Nephron (organoid): ENCODE results near the gene TXNRD3.
"Not testable (repeated sequence)": the region's sequence is repeated elsewhere in the genome, so short reads cannot be mapped to it uniquely, and the experiment has no call there.

Experiments
- H3K27ac Mint-ChIP-seq, 3 experiments: 2 replicates each; pipeline ENCODE4 v1.8.0; 2020; ENCODE audit warnings: mixed read lengths in 3 of 3, mild to moderate bottlenecking in 2 of 3, moderate library complexity in 1 of 3
- H3K27me3 Mint-ChIP-seq: 2 replicates; pipeline ENCODE4 v1.8.0; 2021; ENCODE audit warnings: low read depth, mild to moderate bottlenecking, moderate library complexity, mixed read lengths
- H3K36me3 Mint-ChIP-seq: 2 replicates; pipeline ENCODE4 v1.8.0; 2020; ENCODE audit warnings: low read depth, mixed read lengths
- H3K4me1 Mint-ChIP-seq: 2 replicates; pipeline ENCODE4 v1.8.0; 2020; ENCODE audit warnings: mixed read lengths
- H3K4me3 Mint-ChIP-seq, 3 experiments: 2 replicates each; pipeline ENCODE4 v1.8.0; 2020; ENCODE audit warnings: mild to moderate bottlenecking in 3 of 3, mixed read lengths in 3 of 3, moderate library complexity in 2 of 3
- H3K9me3 Mint-ChIP-seq: 2 replicates; pipeline ENCODE4 v1.8.0; 2020; ENCODE audit warnings: mixed read lengths
- CTCF ChIP-seq, 3 experiments: fragments of 200-600 bp; sonication (generic); IDR thresholded peaks; one replicate each; pipeline ENCODE4 v1.5.0; 2021; ENCODE audit warnings: antibody characterized with exemption in 3 of 3; ENCODE audit not compliant: unreplicated experiment in 3 of 3

Gene TXNRD3

GRCh38 chr3:126609909-126610308 lies 45.0 kb downstream of the TXNRD3 start:
- no peaks in the 10 kb centered on the region for H3K4me1 Mint-ChIP-seq
- no peak overlapping the region for H3K4me3 Mint-ChIP-seq
- H3K36me3 Mint-ChIP-seq, result peaks cover 36% of the 10 kb centered on the region
- no peak overlapping the region for H3K27ac Mint-ChIP-seq
- TF ChIP-seq CTCF (IDR thresholded peaks at IDR 0.05; ENCODE audit: unreplicated experiment in 3 of 3), result no peak
- no peaks in the 10 kb centered on the region for H3K27me3 Mint-ChIP-seq
- no peaks in the 10 kb centered on the region for H3K9me3 Mint-ChIP-seq

- H3K27ac Mint-ChIP-seq, result no peak overlapping the region
These were observed 47.6 kb downstream of the TXNRD3 start for GRCh38 chr3:126607214-126607908.

GRCh38 chr3:126606001-126606400 lies 48.9 kb downstream of the TXNRD3 start:
- H3K27ac Mint-ChIP-seq, result no peak overlapping the region
- H3K27me3 Mint-ChIP-seq, result no peaks in the 10 kb centered on the region
- H3K4me1 Mint-ChIP-seq, result no peaks in the 10 kb centered on the region
- TF ChIP-seq CTCF (IDR thresholded peaks at IDR 0.05; ENCODE audit: unreplicated experiment in 3 of 3), result no peak
- no peak overlapping the region for H3K4me3 Mint-ChIP-seq
- peaks cover 4% of the 10 kb centered on the region for H3K9me3 Mint-ChIP-seq
- peaks cover 59% of the 10 kb centered on the region for H3K36me3 Mint-ChIP-seq

More at GRCh38 chr3:126607214-126607908, 47.6 kb downstream of the TXNRD3 start:
- no peak for TF ChIP-seq CTCF (IDR thresholded peaks at IDR 0.05; ENCODE audit: unreplicated experiment in 3 of 3)
- H3K9me3 Mint-ChIP-seq, result peaks cover 4% of the 10 kb centered on the region
- H3K27me3 Mint-ChIP-seq, result no peaks in the 10 kb centered on the region
- H3K36me3 Mint-ChIP-seq, result peaks cover 56% of the 10 kb centered on the region
- no peaks in the 10 kb centered on the region for H3K4me1 Mint-ChIP-seq
- H3K4me3 Mint-ChIP-seq, result no peak overlapping the region

- Mint-ChIP-seq H3K4me3 (no peak overlapping the region), H3K4me1 (no peaks in the 10 kb centered on the region), H3K36me3 (peaks cover 52% of the 10 kb centered on the region), H3K27me3 (no peaks in the 10 kb centered on the region), H3K9me3 (peaks cover 4% of the 10 kb centered on the region), H3K27ac (no peak overlapping the region)
- TF ChIP-seq CTCF (IDR thresholded peaks at IDR 0.05; ENCODE audit: unreplicated experiment in 3 of 3), result no peak
These were observed 50.2 kb downstream of the TXNRD3 start for GRCh38 chr3:126604691-126605090.

GRCh38 chr3:126599101-126599500 lies 55.8 kb downstream of the TXNRD3 start:
- TF ChIP-seq CTCF (IDR thresholded peaks at IDR 0.05; ENCODE audit: unreplicated experiment in 3 of 3), result no peak
- peaks cover 34% of the 10 kb centered on the region for H3K36me3 Mint-ChIP-seq
- H3K4me1 Mint-ChIP-seq, result no peaks in the 10 kb centered on the region
- H3K27ac Mint-ChIP-seq, result no peak overlapping the region
- no peaks in the 10 kb centered on the region for H3K27me3 Mint-ChIP-seq
- peaks cover 22% of the 10 kb centered on the region for H3K9me3 Mint-ChIP-seq
- H3K4me3 Mint-ChIP-seq, result no peak overlapping the region

GRCh38 chr3:126595479-126595878 lies 59.4 kb downstream of the TXNRD3 start:
- not testable (repeated sequence) for H3K27ac Mint-ChIP-seq, H3K27me3 Mint-ChIP-seq, H3K4me1 Mint-ChIP-seq, H3K4me3 Mint-ChIP-seq
- peaks cover 26% of the 10 kb centered on the region for H3K36me3 Mint-ChIP-seq
- peaks cover 43% of the 10 kb centered on the region for H3K9me3 Mint-ChIP-seq

- H3K4me3 Mint-ChIP-seq, H3K27me3 Mint-ChIP-seq, H3K4me1 Mint-ChIP-seq, H3K27ac Mint-ChIP-seq: not testable (repeated sequence)
- Mint-ChIP-seq H3K9me3 (peaks cover 59% of the 10 kb centered on the region), H3K36me3 (peaks cover 19% of the 10 kb centered on the region)
These were observed 63.4 kb downstream of the TXNRD3 start for GRCh38 chr3:126591515-126591914.
